ENCODE results near the gene SMC6.

DNA sequence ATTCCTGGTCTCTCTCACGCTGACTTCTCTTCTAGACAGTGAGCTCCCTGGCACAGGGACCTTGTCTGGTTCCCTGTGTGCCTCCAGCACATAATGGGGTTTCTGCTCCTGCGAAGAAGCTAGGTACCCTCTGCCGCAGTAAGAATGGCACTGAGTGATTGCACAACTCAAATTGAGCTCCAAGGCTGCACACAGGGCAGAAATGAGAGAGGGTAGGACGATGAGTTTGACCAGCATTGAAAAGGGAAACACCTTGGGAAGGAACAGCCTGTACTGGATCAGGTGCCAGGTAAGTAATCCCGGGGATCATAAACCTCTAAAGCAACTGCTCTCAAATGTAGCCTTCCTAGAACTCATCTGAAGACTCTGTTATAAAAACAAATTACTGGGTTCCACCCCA, 41.7 kb upstream of the SMC6 start:
- TF ChIP-seq, protein P1, sequence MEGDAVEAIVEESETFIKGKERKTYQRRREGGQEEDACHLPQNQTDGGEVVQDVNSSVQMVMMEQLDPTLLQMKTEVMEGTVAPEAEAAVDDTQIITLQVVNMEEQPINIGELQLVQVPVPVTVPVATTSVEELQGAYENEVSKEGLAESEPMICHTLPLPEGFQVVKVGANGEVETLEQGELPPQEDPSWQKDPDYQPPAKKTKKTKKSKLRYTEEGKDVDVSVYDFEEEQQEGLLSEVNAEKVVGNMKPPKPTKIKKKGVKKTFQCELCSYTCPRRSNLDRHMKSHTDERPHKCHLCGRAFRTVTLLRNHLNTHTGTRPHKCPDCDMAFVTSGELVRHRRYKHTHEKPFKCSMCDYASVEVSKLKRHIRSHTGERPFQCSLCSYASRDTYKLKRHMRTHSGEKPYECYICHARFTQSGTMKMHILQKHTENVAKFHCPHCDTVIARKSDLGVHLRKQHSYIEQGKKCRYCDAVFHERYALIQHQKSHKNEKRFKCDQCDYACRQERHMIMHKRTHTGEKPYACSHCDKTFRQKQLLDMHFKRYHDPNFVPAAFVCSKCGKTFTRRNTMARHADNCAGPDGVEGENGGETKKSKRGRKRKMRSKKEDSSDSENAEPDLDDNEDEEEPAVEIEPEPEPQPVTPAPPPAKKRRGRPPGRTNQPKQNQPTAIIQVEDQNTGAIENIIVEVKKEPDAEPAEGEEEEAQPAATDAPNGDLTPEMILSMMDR (IDR thresholded peaks at IDR 0.05): no peak
- no peak for TF ChIP-seq POLR2A (IDR thresholded peaks at IDR 0.05)
